ENCODE results near the gene SERF1B.
"Not testable (repeated sequence)": the region's sequence is repeated elsewhere in the genome, so short reads cannot be mapped to it uniquely, and the experiment has no call there.

Gene SERF1B

GRCh38 chr5:70025106-70025844, at the start of gene SERF1B:
SERF1B (plus strand) TSS chr5:70025251; CDS start chr5:70025452, 201 bp downstream.
- DNase-seq (ENCODE audit: low spot score), result not testable (repeated sequence)

GRCh38 chr5:69991713-69992112, 33.3 kb upstream of the SERF1B start:
- DNase-seq (ENCODE audit: low spot score), result not testable (repeated sequence)

- DNase-seq (ENCODE audit: low spot score), result not testable (repeated sequence)
Measured at GRCh38 chr5:69995535-69995934, 29.5 kb upstream of the SERF1B start.

- not testable (repeated sequence) for DNase-seq (ENCODE audit: low spot score)
Measured at GRCh38 chr5:70020660-70021059, 4.4 kb upstream of the SERF1B start.

- not testable (repeated sequence) for DNase-seq (ENCODE audit: low spot score)
Measured at GRCh38 chr5:70025845-70026145, 744 bp downstream of the SERF1B start.

- DNase-seq (ENCODE audit: low spot score), result not testable (repeated sequence)
Measured at GRCh38 chr5:70031204-70031603, 6.2 kb downstream of the SERF1B start.

- DNase-seq (ENCODE audit: low spot score), result not testable (repeated sequence)
Measured at GRCh38 chr5:70041411-70041810, 16.4 kb downstream of the SERF1B start.

- DNase-seq (ENCODE audit: low spot score), result not testable (repeated sequence)
Measured at GRCh38 chr5:70049790-70050142, 24.7 kb downstream of the SERF1B start.

GRCh38 chr5:70056289-70056942, 31.4 kb downstream of the SERF1B start:
- DNase-seq (ENCODE audit: low spot score), result not testable (repeated sequence)

GRCh38 chr5:70057140-70057539, 32.1 kb downstream of the SERF1B start:
- not testable (repeated sequence) for DNase-seq (ENCODE audit: low spot score)

GRCh38 chr5:70077632-70078031, 52.6 kb downstream of the SERF1B start:
- DNase-seq (ENCODE audit: low spot score), result not testable (repeated sequence)

- DNase-seq (ENCODE audit: low spot score), result not testable (repeated sequence)
Measured at GRCh38 chr5:70088907-70089464, 63.9 kb downstream of the SERF1B start.

GRCh38 chr5:70091776-70092175, 66.7 kb downstream of the SERF1B start:
- DNase-seq (ENCODE audit: low spot score), result not testable (repeated sequence)
